ENCODE data around the gene RBMY1F.
"Not testable (repeated sequence)": the region's sequence is repeated elsewhere in the genome, so short reads cannot be mapped to it uniquely, and the experiment has no call there.

RBMY1F gene

DNA sequence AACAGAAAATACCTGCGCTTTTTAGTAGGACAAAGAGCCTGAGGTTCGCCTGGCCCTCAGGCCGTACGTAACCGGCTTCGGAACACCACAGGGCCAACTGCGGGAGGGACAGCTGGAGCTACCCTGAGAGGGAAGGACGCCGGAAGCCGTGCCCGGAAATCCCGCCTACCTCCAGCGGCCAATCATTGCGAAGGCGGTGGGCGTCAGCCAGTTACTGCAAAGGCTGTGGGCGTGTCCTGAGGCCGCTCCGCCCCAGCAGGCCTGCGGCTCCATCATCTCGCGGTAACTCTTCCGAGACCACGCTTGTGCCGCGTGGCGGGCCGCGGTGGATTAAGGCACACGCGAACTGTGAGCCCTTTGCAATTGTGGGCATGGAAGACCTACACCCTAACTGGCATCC is at the start of gene RBMY1F:
RBMY1F (minus strand) TSS at position 101 of the 400 bp plus-strand sequence. CDS start 1,954 bp downstream, outside the sequence.
- not testable (repeated sequence) for DNase-seq

DNA sequence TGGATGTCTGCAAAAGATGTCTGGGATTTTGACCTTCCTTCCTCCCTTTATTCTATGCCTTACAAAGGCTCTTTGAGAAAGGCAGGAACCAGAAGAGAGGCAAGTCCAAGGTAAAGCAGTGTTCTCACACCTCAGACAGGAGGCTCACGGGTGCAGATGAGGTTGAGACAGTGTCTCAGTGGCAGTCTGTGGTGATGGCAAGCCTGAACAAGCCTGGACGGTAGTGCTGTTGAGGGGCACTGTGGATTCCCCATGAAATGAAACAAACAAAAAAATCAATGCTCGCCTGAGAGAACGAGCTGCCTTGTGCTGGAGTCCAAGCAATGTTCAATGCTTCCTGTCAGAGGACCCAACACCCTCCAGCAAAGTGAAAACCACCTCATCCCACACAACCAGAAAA is 31.6 kb downstream of the RBMY1F start:
- not testable (repeated sequence) for DNase-seq

DNA sequence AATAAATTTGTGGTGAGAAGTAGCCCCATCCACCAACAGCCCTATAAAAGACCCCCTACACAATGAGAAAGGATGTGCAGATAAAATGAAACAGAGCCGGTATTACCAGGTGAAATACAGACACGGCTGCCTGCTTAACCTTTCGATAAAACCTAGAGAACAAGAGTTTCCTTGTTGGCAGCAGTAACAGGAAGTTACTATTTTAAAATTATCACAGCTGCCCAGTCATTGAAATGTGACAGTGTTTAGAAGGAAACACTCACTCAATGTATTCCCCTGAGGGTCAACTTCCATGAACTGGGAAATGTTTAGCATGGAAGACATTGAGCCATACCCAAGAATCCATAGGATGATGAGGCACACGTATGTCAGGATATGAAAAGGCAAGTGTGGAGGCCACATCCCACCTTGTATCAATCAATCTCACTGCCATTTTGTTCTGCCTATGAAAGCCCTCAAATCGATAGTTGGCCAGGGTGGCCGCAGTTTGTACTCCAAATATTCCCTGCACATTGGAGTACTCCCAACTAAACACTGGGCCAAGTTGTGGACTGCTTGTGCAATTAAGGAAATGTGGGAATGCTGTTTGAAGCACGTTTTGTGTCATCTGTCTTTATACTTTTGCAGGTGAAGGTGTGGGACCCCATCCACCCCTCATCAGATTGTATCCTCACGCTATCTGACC is 41.6 kb downstream of the RBMY1F start:
- not testable (repeated sequence) for DNase-seq

DNA sequence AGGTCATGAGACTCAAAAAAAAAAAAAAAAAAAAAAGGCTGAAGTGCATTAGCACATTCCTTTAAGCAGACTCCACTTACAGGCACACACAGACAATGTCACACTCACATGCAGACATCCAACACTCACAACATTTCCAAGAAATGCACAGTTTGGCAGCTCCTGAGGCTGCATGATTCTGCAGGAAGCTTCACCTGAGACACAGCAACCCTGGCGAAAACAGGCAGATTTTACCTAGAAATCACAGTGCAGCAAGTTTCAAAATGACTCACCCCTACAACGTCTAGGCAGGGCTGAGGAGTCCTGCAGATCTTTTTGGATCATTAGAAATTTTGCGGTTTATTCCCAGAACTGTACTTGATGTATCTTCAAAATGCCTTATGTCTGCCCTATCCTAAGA is 48.0 kb downstream of the RBMY1F start:
- not testable (repeated sequence) for DNase-seq

DNA sequence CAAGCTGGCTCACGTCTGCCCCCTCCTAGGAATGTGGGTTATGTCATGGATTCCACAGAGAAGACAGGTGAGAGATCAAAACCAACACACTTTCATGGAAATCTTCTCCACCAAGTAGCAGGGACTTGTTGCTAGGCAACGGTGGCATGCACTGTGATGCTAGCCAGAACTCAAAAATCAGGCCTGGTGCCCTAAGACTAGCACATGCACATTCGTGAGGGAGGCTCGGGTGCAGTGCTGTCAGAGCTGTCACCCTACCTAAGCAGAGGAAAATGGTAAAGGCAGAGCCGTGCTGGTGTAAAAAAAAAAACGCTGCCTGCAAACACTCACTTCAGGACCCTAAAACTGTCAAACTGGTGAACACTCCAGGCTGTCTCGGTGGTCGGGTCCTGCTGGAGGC is 52.2 kb downstream of the RBMY1F start:
- DNase-seq, result not testable (repeated sequence)
